HG03108 (cell line): ENCODE results near the gene MTAP.
A peak's percentile ranks its signal among the peaks of the same experiment; 100 is the strongest.

Experiments
- ATAC-seq: cut with Tn5 transposase; IDR thresholded peaks from one replicate; pipeline ENCODE4 v1.9.1; 2021; ENCODE audit warnings: moderate library complexity; ENCODE audit not compliant: unreplicated experiment

MTAP gene

DNA sequence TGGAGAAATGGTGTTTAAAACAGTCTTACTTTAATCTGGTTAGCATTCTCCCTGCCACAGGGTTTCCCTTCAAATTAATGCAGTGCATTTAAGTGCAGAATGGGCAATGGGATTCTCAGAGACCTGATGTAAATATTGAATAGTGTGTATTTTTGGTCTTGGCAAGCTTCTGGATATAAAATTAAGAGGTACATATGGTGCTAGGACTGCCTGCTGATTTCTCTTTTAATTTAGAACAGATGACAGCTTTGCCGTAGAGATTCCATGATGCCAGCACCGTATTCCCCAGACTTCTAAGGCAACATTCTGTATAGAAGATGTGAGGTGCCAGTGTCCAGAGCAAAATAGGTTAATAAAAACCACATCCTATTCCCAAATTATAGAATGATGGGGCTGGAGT lies 1.9 kb downstream of the MTAP start:
- no peak for ATAC-seq

DNA sequence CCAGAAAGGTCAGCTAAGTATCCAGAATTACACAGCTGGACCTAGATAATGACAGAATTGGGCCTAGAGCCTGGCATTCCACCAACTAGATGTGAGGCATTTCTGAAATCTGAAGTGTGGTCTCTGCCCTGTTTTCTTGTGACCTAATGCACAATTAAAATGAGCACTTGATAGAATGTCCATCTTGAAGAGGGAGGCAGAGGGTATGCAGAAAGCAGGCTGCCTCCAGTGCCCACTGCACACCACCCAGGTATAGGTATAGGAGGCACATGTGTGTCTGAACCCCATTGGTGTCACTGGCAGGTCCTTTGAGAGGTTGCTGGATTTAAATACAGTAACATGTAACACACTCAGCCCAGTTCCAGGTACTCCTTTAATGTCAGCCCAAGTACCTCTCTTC lies 2.4 kb downstream of the MTAP start:
- ATAC-seq = no peak

DNA sequence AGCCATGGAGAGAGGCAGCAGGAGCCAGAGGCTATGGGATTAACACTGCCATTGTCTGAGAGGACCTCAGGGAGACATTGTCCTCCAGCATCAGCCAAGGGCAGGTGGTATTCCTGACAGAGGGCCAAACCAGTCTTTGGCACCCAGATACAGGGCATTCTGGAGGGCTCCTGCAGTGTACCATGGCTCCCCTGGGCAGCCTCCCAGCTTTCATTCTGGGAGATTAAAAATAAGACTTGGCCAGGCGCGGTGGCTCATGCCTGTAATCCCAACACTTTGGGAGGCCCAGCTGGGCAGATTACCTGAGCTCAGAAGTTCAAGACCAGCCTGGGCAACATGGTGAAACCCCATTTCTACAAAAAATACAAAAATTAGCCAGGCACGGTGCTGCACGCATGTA lies 4.2 kb downstream of the MTAP start:
- no peak for ATAC-seq

DNA sequence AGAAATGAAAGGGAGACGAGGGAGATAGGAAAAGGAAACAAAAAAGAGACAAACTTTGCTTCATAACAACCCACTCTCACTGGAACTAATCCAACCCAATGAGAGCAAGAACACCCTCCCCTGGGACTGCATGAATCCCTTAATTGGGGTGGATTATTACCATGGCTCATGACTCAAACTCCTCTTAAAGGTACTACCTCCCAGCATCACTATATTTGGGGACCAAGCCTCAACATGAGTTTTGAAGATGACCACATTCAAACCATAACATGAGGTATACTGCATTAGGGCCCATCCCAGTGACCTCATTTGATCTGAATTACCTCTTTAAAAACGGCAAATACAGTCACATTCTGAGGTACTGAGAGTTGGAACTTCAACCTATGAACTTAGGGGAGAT lies 8.0 kb downstream of the MTAP start:
- no peak for ATAC-seq

DNA sequence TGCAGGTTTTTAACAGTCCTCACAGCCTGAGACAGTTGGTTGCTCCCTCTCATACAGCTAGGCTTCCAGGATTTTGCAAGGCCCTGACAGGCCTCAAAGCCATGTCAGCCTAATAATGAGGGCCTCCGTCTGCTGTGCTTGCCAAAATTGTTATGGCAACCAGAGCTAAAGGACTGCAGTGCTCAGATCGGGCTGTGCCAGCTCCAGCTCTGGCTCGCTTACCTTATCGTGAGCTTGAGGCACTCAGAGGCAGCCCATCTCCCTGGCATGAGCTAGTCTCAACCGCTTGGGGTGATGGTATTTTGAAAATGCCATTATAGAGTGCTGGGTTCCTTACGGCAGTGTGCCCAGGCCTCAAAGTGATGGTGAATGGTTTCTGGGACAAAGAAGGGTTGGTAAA lies 8.4 kb downstream of the MTAP start:
- ATAC-seq = no peak

DNA sequence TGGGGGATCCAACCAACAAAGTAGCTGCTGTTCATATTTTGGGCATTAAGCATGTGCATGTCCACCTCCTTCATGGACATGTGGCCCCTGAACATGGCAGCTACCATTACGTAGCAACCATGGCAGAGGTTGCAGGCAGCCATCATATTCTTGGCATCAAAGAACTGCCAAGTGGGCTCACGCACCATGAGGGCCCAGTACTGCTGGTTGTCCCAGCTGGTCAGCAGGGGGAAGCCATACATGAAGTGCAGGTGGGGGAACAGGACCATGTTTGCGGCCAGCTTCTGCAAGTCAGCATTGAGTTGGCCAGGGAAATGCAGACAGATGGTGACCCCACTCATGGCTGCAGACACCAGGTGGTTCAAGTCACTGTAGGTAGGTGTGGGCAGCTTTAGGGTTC lies 9.5 kb downstream of the MTAP start:
- ATAC-seq = no peak

DNA sequence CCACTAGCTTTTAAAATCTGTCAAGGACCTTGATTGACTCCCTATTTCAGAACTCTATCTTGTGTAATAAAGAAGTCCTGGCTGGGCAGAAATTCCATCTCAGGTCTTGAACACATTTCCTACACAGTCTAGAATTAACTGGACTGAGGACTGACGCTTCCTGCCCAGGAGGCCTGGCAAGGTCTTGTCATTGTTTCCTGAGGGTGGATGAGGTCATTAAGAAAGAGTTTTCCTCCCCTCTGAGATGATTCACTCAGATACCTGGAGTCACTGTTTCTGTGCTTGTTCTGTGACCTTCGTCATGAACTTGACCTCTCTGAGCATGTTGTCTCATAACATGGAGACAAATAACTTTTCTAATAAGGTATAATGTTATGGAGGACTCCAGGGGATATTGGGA lies 10.0 kb downstream of the MTAP start:
- no peak for ATAC-seq

DNA sequence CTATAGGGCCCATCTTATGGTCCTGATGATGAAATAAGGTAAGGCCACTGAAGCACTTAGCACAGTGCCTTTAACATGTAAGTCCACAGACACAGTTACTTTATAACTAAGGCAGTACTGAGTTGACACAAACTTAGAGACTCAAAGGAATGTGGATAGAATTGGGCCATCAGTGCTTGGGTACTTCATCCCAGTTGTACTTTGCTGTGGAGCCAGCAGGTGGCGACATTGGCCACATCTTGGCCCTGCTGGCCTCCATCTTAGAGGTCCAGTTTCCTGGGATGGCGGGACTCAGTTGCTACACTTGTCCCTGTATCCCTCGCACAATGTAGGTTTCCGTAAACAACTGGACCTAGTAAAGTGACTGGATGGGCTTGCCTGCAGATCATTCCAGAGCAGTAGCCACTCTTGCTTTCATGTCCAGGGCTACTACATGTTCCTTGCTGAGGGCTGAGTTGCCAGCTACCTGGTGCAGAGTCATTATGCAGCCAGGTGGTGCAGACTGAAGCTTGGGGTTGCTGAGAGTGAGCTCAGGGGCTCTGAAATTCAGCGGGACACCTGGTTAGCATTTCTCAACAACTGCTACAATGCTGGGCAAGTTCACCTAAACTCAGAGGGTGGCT lies 10.6 kb downstream of the MTAP start:
- ATAC-seq = peak; percentile 58

DNA sequence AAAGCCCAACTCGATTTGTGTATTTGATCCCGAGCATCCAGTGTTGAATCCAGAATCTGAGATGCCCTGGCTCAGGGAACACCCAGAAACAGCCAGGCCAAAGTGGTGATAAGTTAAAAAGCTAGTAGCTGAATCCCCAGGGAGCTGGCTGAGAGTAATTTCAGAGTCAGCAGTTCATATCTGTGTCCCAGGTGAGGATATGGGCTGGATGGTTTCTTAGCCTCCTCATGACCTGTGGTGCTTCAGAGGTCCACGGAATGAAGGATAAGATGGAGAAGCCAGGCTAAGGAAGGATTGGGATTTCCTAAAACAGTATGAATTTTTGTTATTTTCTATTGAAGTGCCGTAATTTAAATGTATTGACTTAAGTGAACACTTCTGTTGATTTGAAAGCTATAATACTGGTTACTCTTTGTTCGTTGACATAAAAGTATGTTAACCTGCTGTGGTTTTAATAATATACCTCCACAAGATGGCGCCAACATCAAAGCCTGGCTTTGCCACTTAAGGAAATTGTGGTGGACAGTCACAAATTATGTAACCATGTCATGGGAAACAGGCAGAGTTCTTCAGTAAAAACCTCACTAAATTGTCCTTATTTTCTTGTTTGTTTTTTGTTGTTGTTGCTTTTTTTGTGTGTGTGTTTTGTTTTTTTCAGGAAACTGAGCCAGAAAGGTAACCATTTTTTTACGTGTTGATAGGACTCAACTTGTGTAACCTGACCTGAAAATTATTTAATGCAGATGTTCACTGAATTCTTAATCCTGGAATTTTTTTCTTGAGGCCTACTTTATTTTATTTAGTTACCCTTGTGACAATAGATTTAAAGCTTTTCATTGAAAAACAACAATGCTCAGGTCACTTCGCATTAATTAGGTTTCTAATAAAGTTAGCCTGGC lies 11.4 kb downstream of the MTAP start:
- peak; percentile 53 for ATAC-seq

DNA sequence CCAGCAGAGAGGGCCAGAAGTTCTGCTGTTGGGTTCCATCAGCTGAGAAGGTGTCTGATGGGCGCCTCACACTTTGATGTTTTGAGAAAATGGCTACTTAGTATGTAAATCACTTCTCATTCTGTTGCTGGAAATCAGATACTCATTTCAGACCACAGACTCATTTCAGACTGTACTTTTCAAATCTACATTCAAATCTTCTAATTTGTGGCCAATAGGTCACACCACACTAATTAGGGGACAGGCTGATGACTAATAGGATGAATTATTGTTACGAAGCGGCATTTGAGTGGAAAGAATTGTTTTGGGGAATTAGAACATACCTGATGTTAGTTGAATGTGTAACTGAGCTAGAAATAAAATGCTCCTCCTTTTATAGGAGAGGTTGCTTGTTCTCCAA lies 13.2 kb downstream of the MTAP start:
- ATAC-seq = no peak

DNA sequence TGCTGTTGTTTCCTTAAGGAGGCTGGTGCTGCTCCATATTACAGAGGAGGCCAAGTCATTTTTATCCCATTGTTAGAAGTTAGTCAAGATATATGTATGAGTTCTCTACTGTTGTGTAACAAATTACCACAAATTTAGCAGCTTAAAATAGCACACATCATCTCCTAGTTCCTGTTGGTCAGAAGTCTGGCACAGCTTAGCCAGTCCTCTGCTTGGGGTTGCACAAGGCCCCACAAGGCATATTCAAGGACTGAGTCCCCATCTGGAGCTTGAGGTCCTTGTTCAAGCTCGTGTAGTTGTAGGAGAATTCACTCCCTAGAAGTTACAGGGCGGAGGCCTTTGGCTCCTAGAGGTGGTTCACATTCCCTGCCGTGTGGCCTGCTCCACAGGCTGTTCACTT lies 14.7 kb downstream of the MTAP start:
- no peak for ATAC-seq

DNA sequence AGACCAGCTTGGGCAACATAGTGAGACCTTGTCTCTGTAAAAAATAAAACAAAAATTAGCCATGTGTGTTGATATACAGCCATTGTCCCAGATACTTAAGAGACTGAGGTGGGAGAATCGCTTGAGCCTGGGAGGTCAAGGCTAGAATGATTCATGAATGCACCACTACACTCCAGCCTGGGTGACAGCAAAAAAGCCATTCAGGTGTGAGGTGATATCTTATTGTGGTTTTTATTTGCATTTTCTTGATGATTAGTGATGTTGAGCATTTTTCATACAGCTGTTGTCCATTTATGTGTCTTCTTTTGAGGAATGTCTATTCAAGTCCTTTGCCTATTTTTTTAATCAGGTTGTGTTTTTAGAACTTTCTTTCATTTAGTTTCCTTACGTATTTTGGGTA lies 23.2 kb downstream of the MTAP start:
- no peak for ATAC-seq

DNA sequence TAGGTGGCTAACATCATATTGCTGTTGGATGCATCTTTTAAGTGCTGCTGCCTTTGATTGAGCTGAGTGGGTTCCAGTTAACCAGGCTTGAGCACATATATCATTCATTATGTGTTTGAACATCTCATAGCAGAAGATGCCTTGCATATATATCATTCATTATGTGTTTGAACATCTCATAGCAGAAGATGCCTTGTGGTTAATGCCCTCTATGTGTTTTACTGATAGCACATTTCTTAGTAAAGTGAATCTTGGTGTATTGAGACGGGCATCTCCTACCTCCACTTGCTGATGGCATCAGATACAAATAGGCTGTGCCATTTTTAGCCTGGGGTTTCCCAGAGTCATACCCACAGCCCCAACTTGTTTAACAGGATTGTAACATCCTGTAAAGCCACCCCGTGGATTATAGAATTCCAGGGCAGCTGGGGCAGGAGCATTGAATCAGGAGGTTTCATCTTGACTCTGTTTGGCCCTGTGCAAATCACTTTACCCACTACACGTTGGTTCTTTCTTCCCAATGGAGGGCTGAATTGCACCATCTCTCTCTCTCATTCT lies 26.5 kb downstream of the MTAP start:
- ATAC-seq = no peak

DNA sequence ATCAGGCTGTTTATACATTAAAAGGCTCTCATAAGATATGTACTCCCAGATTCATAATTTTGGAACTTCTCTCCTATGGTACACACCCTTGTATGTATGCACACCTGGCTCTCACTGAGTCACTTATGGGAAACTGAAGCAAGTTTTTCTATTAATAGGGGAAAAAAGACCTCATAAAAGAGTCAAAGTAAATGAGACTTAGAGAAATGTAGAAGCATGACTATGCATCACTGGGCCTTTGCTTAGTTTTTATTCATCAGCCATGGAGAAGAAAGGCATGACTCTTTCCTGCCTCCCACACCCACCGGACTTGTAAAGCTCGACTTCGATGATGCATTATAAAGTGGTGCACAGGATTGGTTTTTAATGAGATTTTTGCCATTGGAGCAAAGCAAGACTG lies 28.2 kb downstream of the MTAP start:
- ATAC-seq = no peak

DNA sequence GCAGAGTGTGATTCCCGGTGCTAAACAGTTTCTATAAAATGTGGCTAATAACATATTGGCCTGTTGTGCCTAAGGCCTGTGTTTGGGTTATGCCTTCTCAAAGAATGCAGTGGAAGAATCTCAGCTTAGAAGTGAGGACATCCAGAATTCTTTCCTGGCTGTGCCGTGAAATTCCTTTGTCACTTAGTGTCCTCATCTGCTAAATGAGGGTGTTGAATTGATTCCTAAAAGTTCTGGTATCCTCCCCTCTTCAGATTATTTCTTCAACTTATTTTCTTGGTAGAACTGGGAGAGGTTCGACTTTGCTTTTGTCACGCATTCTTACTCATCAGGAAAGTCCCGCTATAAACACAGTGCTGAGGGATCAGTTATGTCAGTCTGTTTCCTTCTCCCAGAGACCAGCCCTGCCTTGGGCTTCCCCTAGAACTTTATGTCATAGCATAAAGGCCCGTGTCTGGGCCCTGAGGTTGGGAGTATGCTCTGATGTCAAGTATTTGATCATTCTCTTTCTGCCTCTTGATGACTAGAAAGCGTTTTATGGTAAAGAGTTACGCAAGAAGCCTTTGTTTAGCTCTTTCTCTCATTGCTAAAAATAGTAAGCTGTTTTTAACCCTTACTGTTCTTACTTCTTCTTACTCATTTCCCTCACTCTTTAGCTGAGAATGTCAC lies 29.5 kb downstream of the MTAP start:
- ATAC-seq = peak; percentile 54

DNA sequence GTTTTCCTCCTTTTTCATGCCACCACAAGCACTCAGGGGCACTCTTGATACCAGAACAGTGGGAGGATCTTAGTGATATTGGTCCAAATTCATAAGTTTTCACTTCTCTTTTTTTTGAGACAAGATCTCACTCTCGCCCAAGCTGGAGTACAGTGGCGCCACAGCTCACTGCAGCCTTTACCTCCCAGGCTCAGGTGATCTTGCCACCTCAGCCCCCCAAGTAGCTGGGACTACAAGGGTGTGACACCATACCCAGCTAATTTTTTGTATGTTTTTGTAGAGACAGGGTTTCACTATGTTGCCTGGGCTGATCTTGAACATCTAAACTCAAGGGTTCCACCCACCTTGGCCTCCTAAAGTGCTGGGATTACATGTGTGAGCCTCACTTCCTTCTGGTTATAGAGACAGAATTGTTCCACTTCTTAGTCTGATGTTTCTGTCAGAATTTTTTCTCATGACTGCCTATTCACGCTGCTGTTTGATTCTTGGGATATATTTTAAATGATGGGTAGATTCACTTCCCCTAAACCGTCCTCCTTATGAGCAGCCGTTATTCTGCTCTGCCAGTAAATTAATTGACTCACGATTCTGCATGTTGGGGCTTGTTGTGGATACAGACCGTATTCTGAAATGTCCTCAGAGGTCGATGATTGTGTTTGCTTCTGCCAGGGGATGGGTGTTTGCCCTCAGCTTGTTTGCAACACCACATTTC lies 30.8 kb downstream of the MTAP start:
- ATAC-seq = peak; percentile 71

DNA sequence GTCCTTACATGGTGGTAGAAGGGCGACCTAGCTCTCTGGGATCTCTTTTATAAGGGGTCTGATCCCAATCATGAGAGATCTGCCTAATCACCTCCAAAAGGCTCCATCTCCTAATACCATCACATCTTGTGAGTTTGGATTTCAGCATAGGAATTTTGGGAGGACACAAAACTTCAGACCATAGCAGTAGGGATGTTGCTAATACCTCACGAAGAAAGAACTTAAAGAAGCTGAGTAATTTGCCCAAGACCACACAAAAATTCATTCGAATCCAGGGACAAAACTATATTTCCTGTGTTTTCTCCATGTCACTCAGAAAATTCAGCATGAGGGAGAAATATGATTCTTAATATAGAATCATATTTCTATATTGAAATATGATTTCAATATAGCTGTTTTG lies 32.7 kb downstream of the MTAP start:
- no peak for ATAC-seq

DNA sequence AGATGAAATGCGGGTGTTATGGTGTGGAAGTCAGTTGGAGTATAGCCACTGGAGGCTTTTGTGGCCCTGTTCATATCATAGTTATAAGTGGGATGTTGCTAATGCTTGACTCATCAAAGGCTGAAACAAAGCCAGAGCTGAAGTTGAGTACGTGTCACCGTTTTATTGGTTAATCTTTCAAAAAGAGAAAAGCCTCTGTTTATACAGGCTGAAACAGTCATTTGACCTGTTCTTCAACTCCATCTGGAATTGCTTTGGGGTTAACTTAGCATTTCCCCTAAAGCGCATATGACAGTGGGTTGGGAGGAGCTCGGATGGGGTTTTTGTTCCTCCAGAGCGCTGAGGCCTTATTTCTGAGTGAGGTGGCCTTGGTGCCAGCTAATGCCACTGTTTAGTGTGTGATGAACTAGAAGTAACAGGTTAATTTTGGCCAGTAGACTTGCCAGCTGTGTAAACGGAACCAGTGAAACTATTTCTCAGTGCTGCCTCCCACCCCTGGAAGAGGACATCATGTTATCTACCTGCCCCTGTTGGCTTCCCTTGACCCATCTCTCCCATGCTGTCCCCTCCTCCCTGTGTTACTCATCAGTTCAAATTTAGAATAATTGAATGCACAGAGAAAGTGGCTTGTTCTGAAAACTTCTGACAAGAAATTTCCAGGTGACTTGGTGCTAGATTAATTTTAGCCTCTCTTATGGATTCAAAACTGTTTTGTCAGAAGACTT lies 34.2 kb downstream of the MTAP start:
- ATAC-seq = no peak

DNA sequence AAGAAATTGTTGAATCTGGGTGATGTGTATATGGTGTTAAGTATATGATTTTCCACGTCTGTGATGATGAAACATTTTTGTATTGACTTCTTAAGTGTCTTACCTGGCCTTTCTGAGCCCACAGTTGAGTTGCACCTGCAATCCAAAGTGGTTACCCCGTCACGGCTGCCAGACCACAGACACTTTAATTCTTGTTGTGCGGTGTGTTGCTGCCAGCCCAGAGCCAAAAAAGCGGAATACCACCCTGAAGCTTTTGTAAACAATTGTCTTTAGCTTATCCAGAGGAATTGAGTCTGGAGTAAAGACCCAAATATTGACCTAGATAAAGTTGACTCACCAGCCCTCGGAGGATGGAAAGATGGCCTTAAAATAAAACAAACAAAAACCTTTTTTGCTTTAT lies 35.1 kb downstream of the MTAP start:
- no peak for ATAC-seq

DNA sequence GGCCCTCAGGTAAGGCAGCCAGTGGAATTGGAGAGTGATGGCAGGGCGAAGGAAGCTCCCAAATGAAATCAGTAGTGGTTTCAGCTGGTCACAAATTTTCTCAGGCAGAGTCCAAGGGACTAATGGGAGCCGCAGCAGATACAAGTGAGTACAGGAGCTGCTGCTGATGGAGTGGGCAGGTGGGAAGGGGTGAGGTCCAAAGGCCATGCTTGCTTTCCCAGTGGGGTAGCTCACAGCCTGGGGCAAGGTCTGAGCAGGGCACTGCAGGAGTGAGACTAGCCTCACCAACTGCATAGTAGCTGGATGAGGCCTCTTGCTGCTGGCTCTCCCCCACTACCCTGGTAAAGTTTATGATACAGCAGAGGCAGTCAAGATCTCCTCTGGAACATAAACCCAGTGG lies 38.2 kb downstream of the MTAP start:
- no peak for ATAC-seq

DNA sequence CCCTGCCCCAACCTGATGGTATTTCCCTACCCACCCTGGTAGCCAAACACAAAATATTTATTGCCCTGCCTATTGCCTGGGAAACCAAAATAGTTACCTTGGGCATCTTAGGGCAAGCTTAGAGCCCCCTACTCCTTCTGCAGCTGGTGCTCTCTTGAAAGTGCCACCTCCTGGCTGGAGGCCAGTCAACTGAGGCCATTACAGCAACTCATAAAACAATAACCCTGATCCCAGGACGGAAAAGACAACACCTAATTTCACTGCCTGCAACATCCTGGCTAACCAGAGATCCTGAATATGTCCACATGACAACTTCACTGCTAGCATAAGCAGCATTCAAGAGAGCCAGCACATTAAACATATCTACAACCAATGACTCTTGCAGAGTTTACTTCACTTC lies 38.7 kb downstream of the MTAP start:
- no peak for ATAC-seq
